SH-SY5Y (cell line): ENCODE results near the gene NOS3.

ENCODE experiments used
- GATA2 ChIP-seq: IDR thresholded peaks from 2 replicates; pipeline ENCODE4 v1.6.1; 2011; ENCODE audit warnings: mild to moderate bottlenecking, low read depth, low read length
- GATA3 ChIP-seq: IDR thresholded peaks from 2 replicates; pipeline ENCODE4 v1.6.1; 2011; ENCODE audit warnings: low read depth, mild to moderate bottlenecking, low read length, moderate library complexity

NOS3 gene

DNA sequence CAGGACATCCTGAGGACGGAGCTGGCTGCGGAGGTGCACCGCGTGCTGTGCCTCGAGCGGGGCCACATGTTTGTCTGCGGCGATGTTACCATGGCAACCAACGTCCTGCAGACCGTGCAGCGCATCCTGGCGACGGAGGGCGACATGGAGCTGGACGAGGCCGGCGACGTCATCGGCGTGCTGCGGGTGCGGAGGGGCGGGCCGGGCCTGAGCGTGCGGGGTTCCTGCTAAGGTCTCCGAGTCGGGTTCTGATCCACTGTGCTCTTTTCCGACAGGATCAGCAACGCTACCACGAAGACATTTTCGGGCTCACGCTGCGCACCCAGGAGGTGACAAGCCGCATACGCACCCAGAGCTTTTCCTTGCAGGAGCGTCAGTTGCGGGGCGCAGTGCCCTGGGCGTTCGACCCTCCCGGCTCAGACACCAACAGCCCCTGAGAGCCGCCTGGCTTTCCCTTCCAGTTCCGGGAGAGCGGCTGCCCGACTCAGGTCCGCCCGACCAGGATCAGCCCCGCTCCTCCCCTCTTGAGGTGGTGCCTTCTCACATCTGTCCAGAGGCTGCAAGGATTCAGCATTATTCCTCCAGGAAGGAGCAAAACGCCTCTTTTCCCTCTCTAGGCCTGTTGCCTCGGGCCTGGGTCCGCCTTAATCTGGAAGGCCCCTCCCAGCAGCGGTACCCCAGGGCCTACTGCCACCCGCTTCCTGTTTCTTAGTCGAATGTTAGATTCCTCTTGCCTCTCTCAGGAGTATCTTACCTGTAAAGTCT, 23.1 kb downstream of the NOS3 start:
- TF ChIP-seq GATA2 (no peak), GATA3 (no peak)

GRCh38 chr7:151014950-151015349, 24.1 kb downstream of the NOS3 start:
- TF ChIP-seq GATA2: no peak
- no peak for TF ChIP-seq GATA3

DNA sequence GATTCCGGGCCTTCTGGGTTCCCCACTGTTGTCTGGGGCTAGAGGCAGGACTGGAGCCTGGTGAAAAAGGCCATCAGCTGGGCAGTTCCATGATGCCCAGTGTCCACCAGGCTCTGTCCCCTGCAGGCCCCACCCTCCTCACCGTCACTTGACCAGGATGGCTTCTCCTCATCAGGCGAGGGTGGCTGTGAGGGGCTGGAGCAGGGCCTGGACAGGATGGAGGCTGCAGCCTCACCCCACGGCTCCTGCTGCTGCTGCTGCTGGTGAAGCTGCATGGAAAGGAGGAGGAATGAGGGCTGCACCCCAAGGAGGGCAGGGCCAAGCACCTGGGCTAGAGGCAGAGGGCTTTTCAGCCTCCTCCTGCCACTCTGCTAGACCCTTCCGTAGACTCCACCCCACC, 25.1 kb downstream of the NOS3 start:
- TF ChIP-seq GATA3 (no peak), GATA2 (no peak)

DNA sequence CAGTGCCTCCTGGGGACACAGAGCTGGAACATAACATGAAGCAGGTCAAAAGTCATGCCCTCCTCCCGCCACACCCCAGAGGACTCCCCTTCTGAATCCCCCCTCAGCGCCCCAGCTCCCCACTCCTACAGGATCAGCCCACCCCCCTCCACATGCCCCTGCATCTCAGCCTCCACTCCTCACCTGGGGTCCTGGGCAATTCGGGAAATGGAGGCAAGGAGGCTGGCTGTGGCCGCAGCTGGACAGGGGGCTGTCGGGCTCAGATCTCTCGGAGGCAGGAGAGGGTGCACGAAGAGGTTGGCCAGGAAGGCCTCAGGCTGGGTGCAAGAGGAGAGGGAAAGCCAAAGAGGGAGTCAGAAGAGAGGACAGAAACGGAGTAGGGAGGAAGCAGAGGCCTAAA, 25.7 kb downstream of the NOS3 start:
- TF ChIP-seq GATA2: no peak
- no peak for TF ChIP-seq GATA3

GRCh38 chr7:151016942-151017341, 26.1 kb downstream of the NOS3 start:
- TF ChIP-seq GATA2 (no peak), GATA3 (no peak)

DNA sequence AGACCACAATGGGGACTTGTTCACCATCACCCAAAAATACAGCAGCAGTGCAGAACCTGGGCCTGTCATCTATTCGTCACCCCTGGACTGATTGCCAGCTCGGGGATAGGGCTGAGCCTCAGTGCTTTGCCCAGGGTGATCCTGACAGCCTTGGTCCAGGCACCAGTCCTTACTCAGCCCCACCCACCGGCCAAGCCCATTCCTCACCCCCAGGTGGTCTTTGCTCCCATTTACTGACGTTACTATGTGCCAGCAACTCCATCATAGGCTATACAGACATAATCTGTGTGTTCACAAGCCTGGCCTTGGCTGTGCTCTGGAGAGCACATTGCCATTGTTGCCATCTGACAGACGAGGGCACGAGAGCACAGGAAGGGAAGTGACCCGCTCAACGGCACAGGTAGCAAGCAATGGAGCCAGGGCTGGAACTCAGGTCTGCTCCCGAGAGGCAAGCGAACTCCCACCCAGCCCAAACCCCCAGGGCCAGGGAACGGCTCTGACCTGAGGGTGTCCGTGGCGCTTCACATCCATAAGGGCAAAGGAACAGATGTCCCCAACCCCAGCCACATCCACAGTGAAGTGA, 26.6 kb downstream of the NOS3 start:
- TF ChIP-seq GATA3 (no peak), GATA2 (no peak)

DNA sequence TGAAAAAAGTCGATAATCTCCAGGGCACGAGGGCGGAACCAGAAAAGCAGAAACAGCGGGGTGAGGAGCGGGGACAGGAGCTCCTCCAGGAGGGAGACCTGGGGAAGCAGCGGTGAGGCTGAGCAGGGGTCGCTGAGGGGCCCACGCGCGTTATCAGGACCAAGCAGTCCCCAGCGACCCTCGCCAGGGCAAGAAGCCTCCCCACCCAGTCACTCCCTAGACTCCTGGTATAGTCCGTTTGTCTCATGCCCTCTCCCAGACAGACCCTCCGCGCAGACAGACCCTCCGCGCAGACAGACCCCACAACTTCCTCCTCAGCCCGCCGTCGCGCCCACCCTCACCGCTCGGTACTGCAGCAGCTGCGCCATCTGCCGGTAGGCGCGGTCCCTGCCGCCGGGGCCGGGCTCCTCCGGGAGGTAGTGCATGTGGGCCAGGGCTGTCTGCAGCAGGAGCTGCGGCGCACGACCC, 27.2 kb downstream of the NOS3 start:
- peak; percentile 57 for TF ChIP-seq GATA2
- no peak for TF ChIP-seq GATA3

- TF ChIP-seq GATA3 (no peak), GATA2 (no peak)
These were observed 27.8 kb downstream of the NOS3 start for GRCh38 chr7:151018421-151019129.

- TF ChIP-seq GATA2 (no peak), GATA3 (no peak)
These were observed 28.3 kb downstream of the NOS3 start for GRCh38 chr7:151019130-151019447.

GRCh38 chr7:151020231-151020630, 29.4 kb downstream of the NOS3 start:
- TF ChIP-seq GATA3 (no peak), GATA2 (no peak)

- TF ChIP-seq GATA2 (no peak), GATA3 (no peak)
These were observed 32.4 kb downstream of the NOS3 start for GRCh38 chr7:151023232-151023631.

DNA sequence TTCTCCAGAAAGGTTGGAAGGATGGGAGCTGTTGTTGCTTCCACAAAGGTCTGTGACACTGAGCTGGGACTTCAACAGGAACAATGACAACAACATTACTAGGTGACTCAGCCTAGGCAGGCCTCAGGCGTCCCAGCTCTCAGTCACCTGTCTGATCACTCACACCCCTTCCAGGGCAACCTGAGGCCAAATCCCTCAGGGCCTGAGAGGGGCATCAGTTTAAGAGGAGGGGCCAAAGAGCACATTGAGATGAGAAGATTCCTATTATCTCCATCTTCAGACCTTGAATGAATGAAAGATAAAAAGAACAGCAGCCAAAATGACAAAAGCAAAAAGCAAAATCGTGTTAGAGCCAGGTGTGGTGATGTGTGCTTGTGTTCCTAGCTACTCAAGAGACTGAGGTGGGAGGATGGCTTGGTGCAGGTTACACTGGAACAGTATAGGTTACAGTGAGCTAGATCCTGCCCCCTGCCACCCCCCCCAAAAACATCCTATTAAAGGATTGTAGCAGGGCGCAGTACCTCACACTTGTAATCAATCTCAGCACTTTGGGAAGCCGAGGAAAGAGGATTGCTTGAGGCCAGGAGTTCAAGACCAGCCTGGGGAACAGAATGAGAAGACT, 33.7 kb downstream of the NOS3 start, which contains the start of gene ATG9B:
Gene ATG9B, minus strand, starts transcription at position 60 of the 622 bp plus-strand sequence. CDS start 71 bp downstream, outside the sequence.
- TF ChIP-seq GATA2 (no peak), GATA3 (no peak)

DNA sequence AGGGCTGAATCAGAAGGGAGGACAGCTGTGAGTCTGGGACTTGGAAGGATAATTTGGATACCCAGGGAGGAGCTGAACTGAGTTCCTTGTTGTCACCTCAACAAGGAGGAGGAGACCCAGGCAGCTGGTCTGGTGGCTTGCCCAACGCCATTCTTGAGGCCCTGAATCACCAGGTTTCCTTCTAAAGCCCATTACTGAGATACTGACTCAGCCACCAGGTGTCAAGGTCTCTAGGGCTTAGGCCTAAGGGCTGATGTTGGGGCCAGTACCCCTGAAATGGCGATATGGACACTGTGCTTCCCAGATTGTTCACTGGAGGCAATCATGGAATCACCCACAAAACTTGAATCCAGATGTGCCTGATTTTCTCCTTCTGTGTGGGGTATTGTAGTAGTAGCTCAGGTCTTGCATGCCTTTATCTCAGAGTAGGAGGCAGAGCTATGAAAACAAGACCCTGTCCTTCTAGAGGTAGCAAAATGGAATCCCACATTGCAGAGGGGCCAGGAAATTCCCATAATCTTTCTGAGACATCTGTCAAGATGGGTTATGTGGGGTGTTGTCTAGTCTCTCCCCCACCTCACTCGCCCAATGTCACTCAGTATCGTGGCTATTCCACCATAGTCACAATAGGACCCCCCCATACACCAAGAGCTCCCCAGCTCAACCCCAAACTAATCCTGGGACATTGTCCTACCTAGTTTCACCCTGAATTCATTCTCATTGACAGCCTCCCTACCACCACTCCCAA, 35.3 kb downstream of the NOS3 start:
- TF ChIP-seq GATA2 (no peak), GATA3 (no peak)

GRCh38 chr7:151028131-151028947, 37.5 kb downstream of the NOS3 start, which contains the start of gene ABCB8:
Gene ABCB8 (plus strand): TSS chr7:151028450. CDS start chr7:151028516, 66 bp downstream.
- TF ChIP-seq GATA3 (no peak), GATA2 (peak; percentile 26; the same call in 1 of the 2 replicates)

- TF ChIP-seq GATA3: no peak
- TF ChIP-seq GATA2: no peak
These were observed 38.2 kb downstream of the NOS3 start for GRCh38 chr7:151028948-151029501.
